Measurements from ENCODE around the gene S100P. TPM values are rescaled to one million over a fixed set of nuclear protein-coding genes. Genes with fewer than 3 reads are reported as not detected.

Gene S100P
- total RNA-seq, 1 experiment from 2014 or later, result 365 TPM

DNA sequence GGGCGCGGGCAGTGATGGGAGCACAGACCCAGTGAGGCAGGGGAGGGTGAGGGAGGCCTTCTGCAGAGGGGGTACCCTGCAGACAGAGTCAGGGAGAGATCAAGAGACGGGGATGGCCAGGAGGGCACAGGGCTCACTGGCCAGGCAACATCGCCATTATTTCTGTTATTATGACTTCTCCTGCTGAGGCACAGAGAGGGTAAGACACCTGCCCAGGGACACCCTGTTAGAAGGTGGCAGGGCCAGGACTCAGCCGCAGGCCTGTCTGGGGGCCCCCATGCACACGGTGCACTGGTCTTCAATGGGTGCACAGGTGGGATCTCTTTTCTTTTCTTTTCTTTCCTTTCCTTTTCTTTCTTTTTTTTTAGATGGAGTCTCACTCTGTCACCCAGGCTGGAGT lies 38.1 kb downstream of the S100P start:
- Mint-ChIP-seq H3K9me3 (ENCODE audit: low read depth, unreplicated experiment) (no peaks in the 10 kb centered on the region), H3K27ac (ENCODE audit: unreplicated experiment) (no peak overlapping the region), H3K27me3 (ENCODE audit: unreplicated experiment) (no peaks in the 10 kb centered on the region), H3K36me3 (ENCODE audit: insufficient read depth, unreplicated experiment) (peaks cover 5% of the 10 kb centered on the region), H3K4me1 (ENCODE audit: low read depth, unreplicated experiment) (no peaks in the 10 kb centered on the region), H3K4me3 (ENCODE audit: low read depth, unreplicated experiment) (no peak overlapping the region)
- intact Hi-C loops (cut with micrococcal nuclease; ENCODE audit: unreplicated experiment), result no loop called here
- CTCF ChIA-PET, result no interaction called here
- no TSS peak for BruUV-seq (replicated peaks)
- DNase-seq, result no peak
- TF ChIP-seq, protein P1, sequence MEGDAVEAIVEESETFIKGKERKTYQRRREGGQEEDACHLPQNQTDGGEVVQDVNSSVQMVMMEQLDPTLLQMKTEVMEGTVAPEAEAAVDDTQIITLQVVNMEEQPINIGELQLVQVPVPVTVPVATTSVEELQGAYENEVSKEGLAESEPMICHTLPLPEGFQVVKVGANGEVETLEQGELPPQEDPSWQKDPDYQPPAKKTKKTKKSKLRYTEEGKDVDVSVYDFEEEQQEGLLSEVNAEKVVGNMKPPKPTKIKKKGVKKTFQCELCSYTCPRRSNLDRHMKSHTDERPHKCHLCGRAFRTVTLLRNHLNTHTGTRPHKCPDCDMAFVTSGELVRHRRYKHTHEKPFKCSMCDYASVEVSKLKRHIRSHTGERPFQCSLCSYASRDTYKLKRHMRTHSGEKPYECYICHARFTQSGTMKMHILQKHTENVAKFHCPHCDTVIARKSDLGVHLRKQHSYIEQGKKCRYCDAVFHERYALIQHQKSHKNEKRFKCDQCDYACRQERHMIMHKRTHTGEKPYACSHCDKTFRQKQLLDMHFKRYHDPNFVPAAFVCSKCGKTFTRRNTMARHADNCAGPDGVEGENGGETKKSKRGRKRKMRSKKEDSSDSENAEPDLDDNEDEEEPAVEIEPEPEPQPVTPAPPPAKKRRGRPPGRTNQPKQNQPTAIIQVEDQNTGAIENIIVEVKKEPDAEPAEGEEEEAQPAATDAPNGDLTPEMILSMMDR (IDR thresholded peaks at IDR 0.05; ENCODE audit: unreplicated experiment), result no peak

DNA sequence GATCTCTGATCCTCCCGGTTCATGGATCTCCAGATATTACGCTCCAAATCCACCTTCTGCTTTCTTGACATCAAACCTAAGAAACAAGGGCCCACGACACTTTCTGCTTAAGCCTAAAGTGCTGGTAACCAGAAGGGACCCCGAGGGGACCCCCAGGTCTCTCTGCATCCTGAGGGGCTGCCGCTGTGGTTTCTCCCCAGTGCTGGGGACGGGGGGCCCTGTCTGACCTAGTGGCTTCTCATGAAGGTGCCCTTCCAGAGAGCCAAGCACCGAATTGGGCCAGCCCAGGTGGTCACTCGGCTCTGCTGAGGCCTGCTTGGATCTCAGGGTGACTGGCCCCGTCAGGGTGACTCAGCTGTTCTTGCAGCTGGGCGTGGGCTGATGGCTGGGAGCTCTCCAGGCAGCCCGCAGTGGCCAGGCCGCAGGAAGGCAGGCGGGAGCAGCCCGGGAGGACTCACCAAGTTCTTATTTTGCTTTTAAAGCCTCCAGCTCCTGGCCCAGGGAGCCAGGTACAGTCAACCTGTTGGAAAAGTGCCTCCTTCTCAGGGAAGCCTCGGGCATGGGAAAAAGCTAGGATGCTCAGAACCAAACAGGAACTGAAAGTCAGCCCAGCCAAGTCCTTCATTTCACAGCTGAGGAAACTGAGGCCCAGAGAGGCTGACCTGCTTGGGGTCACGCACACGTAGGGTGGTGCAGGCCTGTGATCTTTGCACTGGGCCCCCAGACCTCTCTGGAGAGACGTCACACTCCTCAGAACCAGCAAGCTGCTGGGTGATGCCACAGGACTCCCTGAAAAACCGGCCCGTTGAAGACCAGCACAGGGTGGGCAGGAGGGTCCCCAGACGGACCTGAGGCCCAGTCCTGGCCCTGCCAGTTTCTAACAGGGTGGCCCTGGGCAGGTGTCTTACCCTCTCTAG lies 39.0 kb downstream of the S100P start:
- CTCF ChIA-PET, result interaction anchor here (0.6 kb wide), 1 partner anchor 11 kb away, joined by 4 read pairs; no protein-coding TSS in a partner anchor
- no peaks in the 10 kb centered on the region for H3K9me3 Mint-ChIP-seq (ENCODE audit: low read depth, unreplicated experiment)
- no peak overlapping the region for H3K27ac Mint-ChIP-seq (ENCODE audit: unreplicated experiment)
- H3K4me1 Mint-ChIP-seq (ENCODE audit: low read depth, unreplicated experiment), result no peaks in the 10 kb centered on the region
- TF ChIP-seq, protein P1 (IDR thresholded peaks at IDR 0.05; ENCODE audit: unreplicated experiment), result no peak
- H3K27me3 Mint-ChIP-seq (ENCODE audit: unreplicated experiment), result no peaks in the 10 kb centered on the region
- peak; percentile 56 for DNase-seq
- no TSS peak for BruUV-seq (replicated peaks)
- no peak overlapping the region for H3K4me3 Mint-ChIP-seq (ENCODE audit: low read depth, unreplicated experiment)
- intact Hi-C loops (cut with micrococcal nuclease; ENCODE audit: unreplicated experiment), result no loop called here
- peaks cover 5% of the 10 kb centered on the region for H3K36me3 Mint-ChIP-seq (ENCODE audit: insufficient read depth, unreplicated experiment)

DNA sequence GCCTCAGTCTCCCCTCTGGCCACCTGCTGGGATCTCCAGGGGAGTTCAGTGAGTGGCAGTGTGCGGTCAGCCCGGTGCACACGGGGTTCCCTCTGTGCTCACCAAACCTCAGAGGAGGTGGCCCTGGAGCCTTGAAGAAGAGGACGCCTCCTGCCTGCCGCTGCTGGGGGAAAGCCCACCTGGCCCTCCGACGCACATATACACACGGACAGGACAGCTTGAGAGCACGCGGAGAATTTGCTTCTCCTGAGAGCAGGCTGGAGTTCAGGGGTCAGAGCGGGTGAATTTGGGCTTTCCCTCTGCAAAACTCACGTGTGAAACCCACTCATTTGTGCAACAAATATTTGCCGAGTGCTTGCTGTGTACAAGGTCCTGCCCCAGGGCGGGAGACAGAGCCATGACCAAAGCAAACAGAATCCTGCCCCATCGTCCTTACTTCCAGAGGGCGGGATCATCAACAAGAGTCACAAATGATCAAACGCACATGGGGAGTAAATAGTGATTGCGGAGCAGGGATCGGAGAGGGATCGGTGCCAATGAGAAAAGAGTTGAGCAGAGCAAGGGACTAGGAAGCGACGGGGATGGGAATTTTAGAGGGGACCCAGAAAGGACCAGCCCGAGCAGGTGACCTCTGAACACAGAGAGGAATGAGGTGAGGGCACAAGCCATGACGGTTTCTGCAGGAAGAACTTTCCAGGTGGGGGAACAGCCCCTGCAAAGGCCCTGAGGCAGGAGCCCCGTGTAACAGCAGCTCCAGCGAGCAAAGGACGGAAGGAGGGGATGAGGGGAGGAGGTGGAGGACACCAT lies 39.9 kb downstream of the S100P start:
- Mint-ChIP-seq H3K27ac (ENCODE audit: unreplicated experiment) (no peak overlapping the region), H3K36me3 (ENCODE audit: insufficient read depth, unreplicated experiment) (peaks cover 5% of the 10 kb centered on the region), H3K9me3 (ENCODE audit: low read depth, unreplicated experiment) (no peaks in the 10 kb centered on the region), H3K27me3 (ENCODE audit: unreplicated experiment) (no peaks in the 10 kb centered on the region), H3K4me1 (ENCODE audit: low read depth, unreplicated experiment) (no peaks in the 10 kb centered on the region), H3K4me3 (ENCODE audit: low read depth, unreplicated experiment) (no peak overlapping the region)
- intact Hi-C loops (cut with micrococcal nuclease; ENCODE audit: unreplicated experiment), result no loop called here
- TF ChIP-seq, protein P1 (IDR thresholded peaks at IDR 0.05; ENCODE audit: unreplicated experiment), result no peak
- CTCF ChIA-PET, result interaction anchor here (0.6 kb wide), 1 partner anchor 10 kb away, joined by 4 read pairs; no protein-coding TSS in a partner anchor
- no peak for DNase-seq
- BruUV-seq (replicated peaks), result no TSS peak

DNA sequence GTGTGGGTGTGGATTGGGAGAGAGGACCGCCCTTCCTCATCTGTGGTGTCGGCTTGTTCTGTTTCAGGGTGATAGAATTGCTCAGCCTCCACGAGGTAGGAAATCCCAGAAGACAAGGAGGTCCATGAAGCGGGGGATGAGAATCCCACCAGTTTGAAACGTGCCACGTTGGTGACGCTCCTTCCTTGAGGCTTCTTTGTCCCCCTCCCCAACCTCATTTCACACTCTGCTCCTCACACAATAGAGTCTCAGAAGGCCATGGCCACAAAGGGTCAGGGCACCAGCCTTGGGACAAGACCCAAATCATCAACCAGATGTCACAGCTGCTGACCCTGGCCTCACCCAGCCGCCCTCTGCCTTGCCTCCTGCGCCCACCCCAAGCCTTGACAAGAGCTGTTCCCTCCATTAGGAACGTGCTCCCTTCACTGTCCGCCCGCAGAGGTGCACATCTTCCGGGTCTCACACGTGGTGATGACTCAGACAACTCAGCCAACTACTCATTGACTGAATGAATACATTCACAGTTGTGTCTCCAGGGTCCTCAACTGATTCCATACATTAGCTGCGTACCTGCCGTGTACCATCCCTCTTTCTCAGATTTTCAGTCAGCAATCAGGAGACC lies 40.6 kb downstream of the S100P start:
- no peaks in the 10 kb centered on the region for H3K27me3 Mint-ChIP-seq (ENCODE audit: unreplicated experiment)
- intact Hi-C loops (cut with micrococcal nuclease; ENCODE audit: unreplicated experiment), result no loop called here
- peak overlapping the region; percentile 21 for H3K27ac Mint-ChIP-seq (ENCODE audit: unreplicated experiment)

More for the DNA sequence above, 40.6 kb downstream of the S100P start:
- CTCF ChIA-PET, result no interaction called here
- Mint-ChIP-seq H3K4me1 (ENCODE audit: low read depth, unreplicated experiment) (no peaks in the 10 kb centered on the region), H3K36me3 (ENCODE audit: insufficient read depth, unreplicated experiment) (peaks cover 5% of the 10 kb centered on the region), H3K9me3 (ENCODE audit: low read depth, unreplicated experiment) (no peaks in the 10 kb centered on the region), H3K4me3 (ENCODE audit: low read depth, unreplicated experiment) (no peak overlapping the region)
- BruUV-seq (replicated peaks), result no TSS peak
- DNase-seq, result no peak
- TF ChIP-seq, protein P1 (IDR thresholded peaks at IDR 0.05; ENCODE audit: unreplicated experiment), result no peak

Data from Calu3 (cell line).